Ishikawa (cell line): Measurements from ENCODE around the gene ALOX12B.

ENCODE experiments used
- CREB1 ChIP-seq: IDR thresholded peaks from 2 replicates; pipeline ENCODE4 v1.6.1; 2012; ENCODE audit warnings: low read depth
- EP300 ChIP-seq: IDR thresholded peaks from 2 replicates; pipeline ENCODE4 v1.6.1; 2012; ENCODE audit warnings: borderline replicate concordance
- TAF1 ChIP-seq: IDR thresholded peaks from 2 replicates; pipeline ENCODE4 v1.6.1; 2012; ENCODE audit warnings: low read depth, mild to moderate bottlenecking
- TCF12 ChIP-seq: IDR thresholded peaks from 2 replicates; pipeline ENCODE4 v1.6.1; 2012; ENCODE audit warnings: low read depth
- YY1 ChIP-seq: IDR thresholded peaks from 2 replicates; pipeline ENCODE4 v1.6.1; 2012; ENCODE audit warnings: low read depth
- ZBTB7A ChIP-seq: IDR thresholded peaks from 2 replicates; pipeline ENCODE4 v1.6.1; 2012; ENCODE audit warnings: low read depth
- TF ChIP-seq, protein P1 (sequence below): IDR thresholded peaks from 2 replicates; pipeline ENCODE4 v1.6.1; 2012; ENCODE audit warnings: low read depth, mild to moderate bottlenecking
- TF ChIP-seq, protein P2 (sequence below): IDR thresholded peaks from 2 replicates; pipeline ENCODE4 v1.6.1; 2012
- TF ChIP-seq, protein P3 (sequence below): IDR thresholded peaks from 2 replicates; pipeline ENCODE4 v1.6.1; 2012

DNA sequence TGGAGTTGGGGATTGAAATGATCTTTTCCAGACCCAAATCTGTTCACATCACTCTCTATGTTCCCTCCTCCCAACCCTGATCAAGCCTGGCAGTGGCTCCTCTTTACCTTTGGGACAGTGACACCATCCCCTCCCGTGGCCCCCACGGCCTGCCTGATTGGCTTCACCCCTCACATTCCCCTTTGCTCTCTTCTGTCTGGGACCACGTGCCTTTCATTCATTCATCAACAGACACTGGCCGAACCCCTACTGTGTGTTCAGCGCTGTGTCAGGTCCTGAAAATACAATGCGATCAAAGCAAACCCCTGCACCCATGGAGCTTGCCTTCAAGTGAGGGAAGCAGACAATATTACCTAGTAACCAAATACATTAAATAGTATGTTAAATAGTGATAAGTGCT, 2.2 kb upstream of the ALOX12B start:
- TF ChIP-seq, protein P1, sequence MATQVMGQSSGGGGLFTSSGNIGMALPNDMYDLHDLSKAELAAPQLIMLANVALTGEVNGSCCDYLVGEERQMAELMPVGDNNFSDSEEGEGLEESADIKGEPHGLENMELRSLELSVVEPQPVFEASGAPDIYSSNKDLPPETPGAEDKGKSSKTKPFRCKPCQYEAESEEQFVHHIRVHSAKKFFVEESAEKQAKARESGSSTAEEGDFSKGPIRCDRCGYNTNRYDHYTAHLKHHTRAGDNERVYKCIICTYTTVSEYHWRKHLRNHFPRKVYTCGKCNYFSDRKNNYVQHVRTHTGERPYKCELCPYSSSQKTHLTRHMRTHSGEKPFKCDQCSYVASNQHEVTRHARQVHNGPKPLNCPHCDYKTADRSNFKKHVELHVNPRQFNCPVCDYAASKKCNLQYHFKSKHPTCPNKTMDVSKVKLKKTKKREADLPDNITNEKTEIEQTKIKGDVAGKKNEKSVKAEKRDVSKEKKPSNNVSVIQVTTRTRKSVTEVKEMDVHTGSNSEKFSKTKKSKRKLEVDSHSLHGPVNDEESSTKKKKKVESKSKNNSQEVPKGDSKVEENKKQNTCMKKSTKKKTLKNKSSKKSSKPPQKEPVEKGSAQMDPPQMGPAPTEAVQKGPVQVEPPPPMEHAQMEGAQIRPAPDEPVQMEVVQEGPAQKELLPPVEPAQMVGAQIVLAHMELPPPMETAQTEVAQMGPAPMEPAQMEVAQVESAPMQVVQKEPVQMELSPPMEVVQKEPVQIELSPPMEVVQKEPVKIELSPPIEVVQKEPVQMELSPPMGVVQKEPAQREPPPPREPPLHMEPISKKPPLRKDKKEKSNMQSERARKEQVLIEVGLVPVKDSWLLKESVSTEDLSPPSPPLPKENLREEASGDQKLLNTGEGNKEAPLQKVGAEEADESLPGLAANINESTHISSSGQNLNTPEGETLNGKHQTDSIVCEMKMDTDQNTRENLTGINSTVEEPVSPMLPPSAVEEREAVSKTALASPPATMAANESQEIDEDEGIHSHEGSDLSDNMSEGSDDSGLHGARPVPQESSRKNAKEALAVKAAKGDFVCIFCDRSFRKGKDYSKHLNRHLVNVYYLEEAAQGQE, result no peak
- TF ChIP-seq, protein P2, sequence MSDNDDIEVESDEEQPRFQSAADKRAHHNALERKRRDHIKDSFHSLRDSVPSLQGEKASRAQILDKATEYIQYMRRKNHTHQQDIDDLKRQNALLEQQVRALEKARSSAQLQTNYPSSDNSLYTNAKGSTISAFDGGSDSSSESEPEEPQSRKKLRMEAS, result no peak
- TF ChIP-seq YY1 (no peak), CREB1 (no peak), TAF1 (no peak), TCF12 (no peak), ZBTB7A (no peak), EP300 (no peak)
- TF ChIP-seq, protein P3, sequence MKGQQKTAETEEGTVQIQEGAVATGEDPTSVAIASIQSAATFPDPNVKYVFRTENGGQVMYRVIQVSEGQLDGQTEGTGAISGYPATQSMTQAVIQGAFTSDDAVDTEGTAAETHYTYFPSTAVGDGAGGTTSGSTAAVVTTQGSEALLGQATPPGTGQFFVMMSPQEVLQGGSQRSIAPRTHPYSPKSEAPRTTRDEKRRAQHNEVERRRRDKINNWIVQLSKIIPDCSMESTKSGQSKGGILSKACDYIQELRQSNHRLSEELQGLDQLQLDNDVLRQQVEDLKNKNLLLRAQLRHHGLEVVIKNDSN, result no peak
